HepG2 (cell line): ENCODE data around the gene MRPL38. TPM values are rescaled to one million over a fixed set of nuclear protein-coding genes. Genes with fewer than 3 reads are reported as not detected.

Source experiments
- BCL6 ChIP-seq: IDR thresholded peaks from 2 replicates; pipeline ENCODE4 v1.6.1; 2016; ENCODE audit warnings: missing genetic modification reagents, missing compliant biosample characterization
- DMTF1 ChIP-seq: sonication (generic); formaldehyde crosslinking; IDR thresholded peaks from 2 replicates; pipeline ENCODE4 v1.4.0; 2020; ENCODE audit warnings: mild to moderate bottlenecking, missing genetic modification reagents
- FUBP1 ChIP-seq: sonication (generic); formaldehyde crosslinking; IDR thresholded peaks from 2 replicates; pipeline ENCODE4 v1.5.1; 2020; ENCODE audit warnings: missing genetic modification reagents, mild to moderate bottlenecking, borderline replicate concordance
- MXI1 ChIP-seq: IDR thresholded peaks from 3 replicates; pipeline ENCODE4 v1.6.1; 2012; ENCODE audit warnings: low read depth, low read length, inconsistent platforms, borderline replicate concordance
- PPARG ChIP-seq: conservative IDR thresholded peaks from 2 replicates; pipeline ENCODE4 v1.6.1; 2016; ENCODE audit warnings: missing biosample characterization, missing genetic modification reagents
- RNF2 ChIP-seq: fragments of 450-650 bp; conservative IDR thresholded peaks from 2 replicates; pipeline ENCODE4 v1.6.1; 2016; ENCODE audit warnings: low read depth
- SP140L ChIP-seq: sonication (generic); formaldehyde crosslinking; IDR thresholded peaks from 2 replicates; pipeline ENCODE4 v1.4.0; 2020; ENCODE audit warnings: missing genetic modification reagents, borderline replicate concordance
- ZMAT3 ChIP-seq: sonication (generic); formaldehyde crosslinking; conservative IDR thresholded peaks from 2 replicates; pipeline ENCODE4 v1.7.0; 2021; ENCODE audit warnings: missing genetic modification reagents
- ZNF296 ChIP-seq: sonication (generic); formaldehyde crosslinking; conservative IDR thresholded peaks from 2 replicates; pipeline ENCODE4 v1.5.0; 2020; ENCODE audit warnings: mild to moderate bottlenecking, missing genetic modification reagents
- ZNF407 ChIP-seq: sonication (generic); formaldehyde crosslinking; IDR thresholded peaks from one replicate; pipeline ENCODE4 v1.5.1; 2020; ENCODE audit warnings: mild to moderate bottlenecking, missing genetic modification reagents; ENCODE audit errors: not compliant biosample characterization
- ZNF543 ChIP-seq: sonication (generic); formaldehyde crosslinking; IDR thresholded peaks from 2 replicates; pipeline ENCODE4 v1.4.0; 2020; ENCODE audit warnings: mild to moderate bottlenecking, missing genetic modification reagents
- ZNF558 ChIP-seq: sonication (generic); formaldehyde crosslinking; IDR thresholded peaks from 2 replicates; pipeline ENCODE4 v1.9.0; 2022; ENCODE audit warnings: mild to moderate bottlenecking, missing genetic modification reagents, borderline replicate concordance
- ZNF605 ChIP-seq: sonication (generic); formaldehyde crosslinking; IDR thresholded peaks from 2 replicates; pipeline ENCODE4 v1.8.0; 2022; ENCODE audit warnings: mild to moderate bottlenecking, missing genetic modification reagents
- ZNF607 ChIP-seq: sonication (generic); formaldehyde crosslinking; IDR thresholded peaks from 2 replicates; pipeline ENCODE4 v1.5.1; 2020; ENCODE audit warnings: missing genetic modification reagents, mild to moderate bottlenecking, borderline replicate concordance
- ZNF678 ChIP-seq: sonication (generic); formaldehyde crosslinking; IDR thresholded peaks from 2 replicates; pipeline ENCODE4 v1.4.0; 2020; ENCODE audit warnings: mild to moderate bottlenecking, missing genetic modification reagents
- ZNF768 ChIP-seq: sonication (generic); formaldehyde crosslinking; IDR thresholded peaks from 2 replicates; pipeline ENCODE4 v1.4.0; 2020; ENCODE audit warnings: missing genetic modification reagents
- ZNF788 ChIP-seq: sonication (generic); formaldehyde crosslinking; IDR thresholded peaks from 2 replicates; pipeline ENCODE4 v1.5.0; 2020; ENCODE audit warnings: mild to moderate bottlenecking, missing genetic modification reagents, borderline replicate concordance
- polyA plus RNA-seq, 8 experiments: library from polyadenylated mRNA; depleted of rRNA in 3 of 8; stranded (reverse) in 7 of 8; unstranded in 1 of 8; fragments of >200 nt; fragmentation: Illumina TruSeq in 4 of 8; extraction: Trizol in 4 of 8; gene quantifications; 2 replicates each; pipeline versions ENCODE4 v1.2.1 to v1.2.3, GENCODE V29; 2011 to 2016; ENCODE audit warnings: low read depth in 4 of 8, missing spikeins in 1 of 8, mixed read lengths in 1 of 8; ENCODE audit not compliant: insufficient read depth in 1 of 8
- total RNA-seq, 5 experiments: library from RNA; depleted of rRNA; stranded (reverse); fragments of >200 nt; fragmentation: Illumina TruSeq; extraction: Trizol; gene quantifications; 2 replicates each; pipeline ENCODE4 v1.2.3, GENCODE V29; 2016; ENCODE audit warnings: low read depth in 1 of 5

The MRPL38 gene
- total and polyA plus RNA-seq, 2 of the 13 experiments (the other 11 are each of a cell fraction or from before 2014, with no cell fraction given) = 83.7 to 125 TPM

GRCh38 chr17:75876190-75876937 lies 28.3 kb downstream of the MRPL38 start (continued):
- TF ChIP-seq FUBP1 (0 out of 2 replicates have a peak, but pooled peaks have one; percentile 23), ZNF605 (peak; percentile 98), ZNF788 (CRISPR knock-in tag) (peak; percentile 100), BCL6 (CRISPR knock-in tag) (peak; percentile 85), ZNF768 (CRISPR knock-in tag) (peak; percentile 35; the same call in 1 of the 2 replicates), ZNF543 (CRISPR knock-in tag) (peak; percentile 97), SP140L (CRISPR knock-in tag) (peak; percentile 92), ZNF407 (CRISPR knock-in tag) (peak; percentile 29), MXI1 (peak; percentile 95; the same call in 2 of the 3 replicates), ZMAT3 (CRISPR knock-in tag) (peak; percentile 86; the same call in 1 of the 2 replicates), ZNF296 (CRISPR knock-in tag) (peak; percentile 92), RNF2 (peak; percentile 92), PPARG (peak; percentile 66), ZNF678 (CRISPR knock-in tag) (peak; percentile 59; the same call in 1 of the 2 replicates), ZNF558 (peak; percentile 86), ZNF607 (CRISPR knock-in tag) (peak; percentile 99), DMTF1 (CRISPR knock-in tag) (peak; percentile 86; the same call in 1 of the 2 replicates)
